ENCODE results near the gene NTPCR.

DNA sequence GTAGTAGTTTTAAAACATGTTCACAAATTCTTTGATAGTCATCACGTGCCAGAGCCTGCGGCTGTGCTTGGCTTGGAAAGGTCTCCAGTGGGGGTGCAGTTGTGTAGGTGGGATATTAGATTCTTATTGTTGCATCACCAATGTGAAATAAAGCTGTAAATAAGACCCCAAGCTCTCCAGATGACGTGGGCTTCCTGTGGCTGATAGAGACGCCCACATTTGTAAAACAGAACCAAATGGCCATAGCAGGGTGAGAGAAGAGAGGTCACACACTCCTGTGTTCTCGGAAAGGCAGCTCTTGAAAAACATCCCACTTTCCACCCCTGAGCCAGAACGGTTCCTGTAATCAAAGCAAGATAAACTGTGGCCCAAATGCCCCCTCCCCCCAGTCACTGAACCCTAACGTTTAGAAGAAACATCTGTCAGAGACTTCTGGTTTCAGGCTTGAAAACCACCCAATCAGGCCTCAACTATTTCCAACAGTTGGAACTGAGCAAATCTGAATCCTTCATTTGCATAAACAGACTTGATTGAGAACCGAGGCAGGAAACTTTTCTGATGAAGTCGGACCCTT, 6.6 kb upstream of the NTPCR start:
- no peak for TF ChIP-seq EZH2 (IDR thresholded peaks at IDR 0.05; ENCODE audit: insufficient read depth, low read length)
- TF ChIP-seq, protein P1, sequence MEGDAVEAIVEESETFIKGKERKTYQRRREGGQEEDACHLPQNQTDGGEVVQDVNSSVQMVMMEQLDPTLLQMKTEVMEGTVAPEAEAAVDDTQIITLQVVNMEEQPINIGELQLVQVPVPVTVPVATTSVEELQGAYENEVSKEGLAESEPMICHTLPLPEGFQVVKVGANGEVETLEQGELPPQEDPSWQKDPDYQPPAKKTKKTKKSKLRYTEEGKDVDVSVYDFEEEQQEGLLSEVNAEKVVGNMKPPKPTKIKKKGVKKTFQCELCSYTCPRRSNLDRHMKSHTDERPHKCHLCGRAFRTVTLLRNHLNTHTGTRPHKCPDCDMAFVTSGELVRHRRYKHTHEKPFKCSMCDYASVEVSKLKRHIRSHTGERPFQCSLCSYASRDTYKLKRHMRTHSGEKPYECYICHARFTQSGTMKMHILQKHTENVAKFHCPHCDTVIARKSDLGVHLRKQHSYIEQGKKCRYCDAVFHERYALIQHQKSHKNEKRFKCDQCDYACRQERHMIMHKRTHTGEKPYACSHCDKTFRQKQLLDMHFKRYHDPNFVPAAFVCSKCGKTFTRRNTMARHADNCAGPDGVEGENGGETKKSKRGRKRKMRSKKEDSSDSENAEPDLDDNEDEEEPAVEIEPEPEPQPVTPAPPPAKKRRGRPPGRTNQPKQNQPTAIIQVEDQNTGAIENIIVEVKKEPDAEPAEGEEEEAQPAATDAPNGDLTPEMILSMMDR (IDR thresholded peaks at IDR 0.05; ENCODE audit: insufficient read depth, low read depth, low read length) = no peak
